Fibroblast of lung (primary cell): ENCODE data around the gene NHERF1. TPM values are rescaled to one million over a fixed set of nuclear protein-coding genes. Genes with fewer than 3 reads are reported as not detected.

Experiments
- DNase-seq, 2 donors: peaks; one replicate each; pipeline versions ENCODE4 v3.0.0 to v3.0.0-alpha.2; 2010; ENCODE audit warnings: low read depth in 2 of 2
- H2AFZ ChIP-seq: 2 replicates; pipeline ENCODE4 v1.5.1; 2012; ENCODE audit warnings: low read length, control low read depth, inconsistent platforms
- H3K27ac ChIP-seq: 2 replicates; pipeline ENCODE4 v1.5.1; 2011; ENCODE audit warnings: low read length, control low read depth; ENCODE audit not compliant: insufficient read depth
- H3K27me3 ChIP-seq: 2 replicates; pipeline ENCODE4 v1.5.1; 2011; ENCODE audit warnings: mild to moderate bottlenecking, low read length; ENCODE audit not compliant: control insufficient read depth, insufficient read depth
- H3K36me3 ChIP-seq: 2 replicates; pipeline ENCODE4 v1.5.1; 2011; ENCODE audit warnings: low read length; ENCODE audit not compliant: control insufficient read depth, insufficient read depth
- H3K4me1 ChIP-seq: 2 replicates; pipeline ENCODE4 v1.5.1; 2011; ENCODE audit warnings: low read length; ENCODE audit not compliant: control insufficient read depth, insufficient read depth; ENCODE audit errors: extremely low read depth
- H3K4me2 ChIP-seq: 2 replicates; pipeline ENCODE4 v1.5.1; 2011; ENCODE audit warnings: low read length, control low read depth; ENCODE audit not compliant: insufficient read depth; ENCODE audit errors: extremely low read depth
- H3K4me3 ChIP-seq, 4 experiments: fragments of 200-600 bp in 1 of 4; sonication (generic) in 1 of 4; replicated peaks in 1 of 4; 2 replicates each; pipeline ENCODE4 v1.5.1; 2011 to 2016; ENCODE audit warnings: low read length in 4 of 4, low read depth in 3 of 4, mild to moderate bottlenecking in 3 of 4, control low read depth in 2 of 4, inconsistent platforms in 1 of 4, mixed read lengths in 1 of 4; ENCODE audit not compliant: insufficient read depth in 1 of 4; ENCODE audit errors: control extremely low read depth in 1 of 4
- H3K79me2 ChIP-seq: 2 replicates; pipeline ENCODE4 v1.5.1; 2012; ENCODE audit warnings: mild to moderate bottlenecking, low read length, inconsistent platforms; ENCODE audit not compliant: control insufficient read depth, insufficient read depth
- H3K9ac ChIP-seq: 2 replicates; pipeline ENCODE4 v1.5.1; 2011; ENCODE audit warnings: mild to moderate bottlenecking, low read length, control low read depth; ENCODE audit not compliant: insufficient read depth
- H3K9me3 ChIP-seq: 2 replicates; pipeline ENCODE4 v1.5.1; 2012; ENCODE audit warnings: low read depth, low read length; ENCODE audit not compliant: control insufficient read depth, insufficient read depth
- H4K20me1 ChIP-seq: 2 replicates; pipeline ENCODE4 v1.5.1; 2011; ENCODE audit warnings: low read length; ENCODE audit not compliant: control insufficient read depth, insufficient read depth; ENCODE audit errors: extremely low read depth
- CTCF ChIP-seq, 2 donors: IDR thresholded peaks in 1 of 2; conservative IDR thresholded peaks in 1 of 2; 1 replicate in 1 of 2; 2 replicates in 1 of 2; pipeline ENCODE4 v1.5.1; 2011 to 2012; ENCODE audit warnings: low read length in 2 of 2, control low read depth in 1 of 2, inconsistent platforms in 1 of 2, low read depth in 1 of 2, mild to moderate bottlenecking in 1 of 2
- EZH2 ChIP-seq: IDR thresholded peaks from 2 replicates; pipeline ENCODE4 v1.5.1; 2012; ENCODE audit warnings: low read length, control low read depth, mild to moderate bottlenecking; ENCODE audit errors: missing control alignments
- polyA plus RNA-seq, 2 donors: library from polyadenylated mRNA; depleted of rRNA in 1 of 2; stranded (reverse) in 1 of 2; unstranded in 1 of 2; fragments of >200 nt; gene quantifications; 2 replicates each; pipeline ENCODE4 v1.2.1, GENCODE V29; 2011 to 2012; ENCODE audit warnings: missing spikeins in 1 of 2
- total RNA-seq: library from RNA; depleted of rRNA; stranded (reverse); fragments of >200 nt; gene quantifications from 2 replicates; pipeline ENCODE4 v1.2.1, GENCODE V29; 2014

The NHERF1 gene
- total and polyA plus RNA-seq, 2 donors (not counting 1 experiment from before 2014, with no cell fraction given) = 10.2 to 13.9 TPM

GRCh38 chr17:74785981-74786360 is 37.5 kb downstream of the NHERF1 start:
- Histone ChIP-seq H4K20me1 (no peaks in the 10 kb centered on the region), H3K79me2 (no peaks in the 10 kb centered on the region), H3K4me2 (no peak overlapping the region), H3K27me3 (no peaks in the 10 kb centered on the region), H3K4me1 (no peaks in the 10 kb centered on the region), H3K36me3 (peaks cover 3% of the 10 kb centered on the region), H3K9me3 (no peaks in the 10 kb centered on the region), H3K27ac (no peak overlapping the region), H3K9ac (no peak overlapping the region), H3K4me3 (no peak overlapping the region), H2AFZ (no peak overlapping the region)
- no peak for TF ChIP-seq EZH2
- no peak for TF ChIP-seq CTCF (conservative IDR thresholded peaks at IDR 0.05 in 1 of 2, IDR thresholded peaks at IDR 0.05 in 1 of 2; ENCODE audit: low read depth in 1 of 2, low read length in 2 of 2)
- no peak for DNase-seq

GRCh38 chr17:74786431-74787055 is 38.1 kb downstream of the NHERF1 start:
- Histone ChIP-seq H2AFZ (no peak overlapping the region), H3K79me2 (no peaks in the 10 kb centered on the region), H4K20me1 (no peaks in the 10 kb centered on the region), H3K36me3 (peaks cover 3% of the 10 kb centered on the region), H3K9me3 (no peaks in the 10 kb centered on the region), H3K27ac (no peak overlapping the region), H3K9ac (no peak overlapping the region), H3K4me2 (no peak overlapping the region), H3K4me1 (no peaks in the 10 kb centered on the region), H3K27me3 (no peaks in the 10 kb centered on the region), H3K4me3 (no peak overlapping the region)
- DNase-seq = no peak
- TF ChIP-seq EZH2 (no peak), CTCF (conservative IDR thresholded peaks at IDR 0.05 in 1 of 2, IDR thresholded peaks at IDR 0.05 in 1 of 2; ENCODE audit: low read depth in 1 of 2, low read length in 2 of 2) (no peak)

GRCh38 chr17:74790161-74791058 is 42.0 kb downstream of the NHERF1 start:
- no peaks in the 10 kb centered on the region for H3K4me1 ChIP-seq
- peaks cover 9% of the 10 kb centered on the region for H3K36me3 ChIP-seq
- no peaks in the 10 kb centered on the region for H3K27me3 ChIP-seq
- no peaks in the 10 kb centered on the region for H4K20me1 ChIP-seq
- H3K27ac ChIP-seq = no peak overlapping the region
- no peak overlapping the region for H2AFZ ChIP-seq
- no peak overlapping the region for H3K9ac ChIP-seq
- no peak overlapping the region for H3K4me3 ChIP-seq
- DNase-seq = no peak
- H3K79me2 ChIP-seq = no peaks in the 10 kb centered on the region
- TF ChIP-seq EZH2 (no peak), CTCF (conservative IDR thresholded peaks at IDR 0.05 in 1 of 2, IDR thresholded peaks at IDR 0.05 in 1 of 2; ENCODE audit: low read depth in 1 of 2, low read length in 2 of 2) (no peak)
- no peak overlapping the region for H3K4me2 ChIP-seq
- no peaks in the 10 kb centered on the region for H3K9me3 ChIP-seq
